Right lobe of liver (tissue), 4 donors: ENCODE results near the gene MIER2.

Source experiments
- POLR2A ChIP-seq: fragments of 450-650 bp; IDR thresholded peaks from one replicate; pipeline ENCODE4 v1.6.1; 2017; ENCODE audit warnings: antibody characterized with exemption, mild to moderate bottlenecking
- TF ChIP-seq, protein P1 (sequence below), 4 donors: fragments of 200-600 bp in 3 of 4; fragments of 450-650 bp in 1 of 4; IDR thresholded peaks; one replicate each; pipeline versions ENCODE4 v1.5.1 to v1.8.0; 2016 to 2022; ENCODE audit warnings: antibody characterized with exemption in 4 of 4, mild to moderate bottlenecking in 2 of 4
- donor health status: DM: no; HTN: no; CAD: no.
- donor health status: DM: no; HTN: no; CAD: no.
- donor health status: DM: no; HTN: yes; CAD: no.

DNA sequence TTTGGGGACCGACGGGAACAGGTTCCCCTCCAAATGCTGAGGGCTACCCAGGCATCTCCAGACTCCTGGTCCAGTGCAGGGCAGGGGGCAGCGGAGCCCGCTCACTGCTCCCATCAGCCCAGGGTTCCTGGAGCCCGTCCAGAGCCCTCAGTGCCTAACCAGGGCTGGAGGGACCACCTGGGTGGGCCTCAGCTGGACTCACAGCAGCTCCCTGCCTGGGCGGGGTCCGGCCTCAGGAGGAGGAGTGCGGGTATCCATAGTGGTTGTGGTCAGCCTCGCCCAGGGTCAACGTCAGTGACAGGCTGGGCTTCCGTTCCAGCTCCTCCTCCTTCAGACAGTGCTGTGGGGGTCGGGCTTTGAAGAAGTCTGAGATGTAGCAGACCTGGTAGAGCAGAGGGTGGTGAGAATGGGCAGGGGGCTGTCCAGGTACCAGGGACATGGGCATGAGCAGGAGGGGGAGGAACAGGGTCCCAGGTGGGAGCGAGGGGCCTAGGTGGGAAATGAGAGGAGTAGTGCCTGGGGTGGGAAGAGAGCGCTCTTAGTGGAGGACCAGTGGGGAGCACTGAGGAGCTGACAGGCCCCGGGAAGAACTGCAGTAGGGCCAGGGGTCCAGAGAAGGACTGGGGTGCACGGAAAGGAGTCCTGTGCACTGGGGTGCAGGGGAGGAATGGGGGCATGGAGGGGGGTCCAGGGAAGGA, 63.3 kb downstream of the MIER2 start:
- TF ChIP-seq, protein P1, sequence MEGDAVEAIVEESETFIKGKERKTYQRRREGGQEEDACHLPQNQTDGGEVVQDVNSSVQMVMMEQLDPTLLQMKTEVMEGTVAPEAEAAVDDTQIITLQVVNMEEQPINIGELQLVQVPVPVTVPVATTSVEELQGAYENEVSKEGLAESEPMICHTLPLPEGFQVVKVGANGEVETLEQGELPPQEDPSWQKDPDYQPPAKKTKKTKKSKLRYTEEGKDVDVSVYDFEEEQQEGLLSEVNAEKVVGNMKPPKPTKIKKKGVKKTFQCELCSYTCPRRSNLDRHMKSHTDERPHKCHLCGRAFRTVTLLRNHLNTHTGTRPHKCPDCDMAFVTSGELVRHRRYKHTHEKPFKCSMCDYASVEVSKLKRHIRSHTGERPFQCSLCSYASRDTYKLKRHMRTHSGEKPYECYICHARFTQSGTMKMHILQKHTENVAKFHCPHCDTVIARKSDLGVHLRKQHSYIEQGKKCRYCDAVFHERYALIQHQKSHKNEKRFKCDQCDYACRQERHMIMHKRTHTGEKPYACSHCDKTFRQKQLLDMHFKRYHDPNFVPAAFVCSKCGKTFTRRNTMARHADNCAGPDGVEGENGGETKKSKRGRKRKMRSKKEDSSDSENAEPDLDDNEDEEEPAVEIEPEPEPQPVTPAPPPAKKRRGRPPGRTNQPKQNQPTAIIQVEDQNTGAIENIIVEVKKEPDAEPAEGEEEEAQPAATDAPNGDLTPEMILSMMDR (IDR thresholded peaks at IDR 0.05), result no peak
- no peak for TF ChIP-seq POLR2A
